HepG2 (cell line): ENCODE data around the gene LIPT1. TPM values are rescaled to one million over a fixed set of nuclear protein-coding genes. Genes with fewer than 3 reads are reported as not detected.

ENCODE experiments used
- CAMTA2 ChIP-seq: sonication (generic); formaldehyde crosslinking; IDR thresholded peaks from 2 replicates; pipeline ENCODE4 v1.4.0; 2020; ENCODE audit warnings: mild to moderate bottlenecking, missing genetic modification reagents, borderline replicate concordance
- DMAP1 ChIP-seq: IDR thresholded peaks from 2 replicates; pipeline ENCODE4 v1.6.1; 2016
- HNRNPK ChIP-seq: fragments of 200-400 bp; formaldehyde crosslinking; IDR thresholded peaks from 2 replicates; pipeline ENCODE4 v1.6.1; 2018; ENCODE audit warnings: low read length, low read depth, moderate library complexity, mild to moderate bottlenecking; ENCODE audit not compliant: poor library complexity, severe bottlenecking
- MAFG ChIP-seq: sonication (generic); formaldehyde crosslinking; IDR thresholded peaks from 2 replicates; pipeline ENCODE4 v1.5.1; 2020; ENCODE audit warnings: mild to moderate bottlenecking, missing genetic modification reagents
- PHF5A ChIP-seq: IDR thresholded peaks from one replicate; pipeline ENCODE4 v1.6.1; 2018; ENCODE audit warnings: low read depth, missing genetic modification reagents; ENCODE audit not compliant: unreplicated experiment
- POLR2AphosphoS2 ChIP-seq: IDR thresholded peaks from 2 replicates; pipeline ENCODE4 v1.6.1; 2011; ENCODE audit warnings: low read depth, low read length, improper control_type of control experiment
- SOX5 ChIP-seq: IDR thresholded peaks from 2 replicates; pipeline ENCODE4 v1.6.1; 2016; ENCODE audit warnings: borderline replicate concordance
- THAP11 ChIP-seq: IDR thresholded peaks from 2 replicates; pipeline ENCODE4 v1.6.1; 2016; ENCODE audit warnings: missing biosample characterization, missing genetic modification reagents
- THAP7 ChIP-seq: sonication (generic); formaldehyde crosslinking; IDR thresholded peaks from 2 replicates; pipeline ENCODE4 v1.8.1; 2023; ENCODE audit warnings: mild to moderate bottlenecking, missing genetic modification reagents
- XRCC5 ChIP-seq: fragments of 200-400 bp; formaldehyde crosslinking; optimal IDR thresholded peaks from 2 replicates; pipeline ENCODE3; 2017; ENCODE audit warnings: mild to moderate bottlenecking, low read length
- YEATS4 ChIP-seq: sonication (generic); formaldehyde crosslinking; IDR thresholded peaks from 2 replicates; pipeline ENCODE4 v1.4.0; 2020; ENCODE audit warnings: missing genetic modification reagents, borderline replicate concordance
- ZBTB4 ChIP-seq: sonication (generic); formaldehyde crosslinking; IDR thresholded peaks from 2 replicates; pipeline ENCODE4 v1.4.0; 2020; ENCODE audit warnings: missing genetic modification reagents, mild to moderate bottlenecking, borderline replicate concordance
- ZFP37 ChIP-seq: sonication (generic); formaldehyde crosslinking; IDR thresholded peaks from 2 replicates; pipeline ENCODE4 v1.4.0; 2020; ENCODE audit warnings: missing genetic modification reagents, borderline replicate concordance
- ZNF136 ChIP-seq: sonication (generic); formaldehyde crosslinking; IDR thresholded peaks from 2 replicates; pipeline ENCODE4 v1.8.1; 2022; ENCODE audit warnings: low read depth, mild to moderate bottlenecking, moderate library complexity, missing genetic modification reagents
- ZNF652 ChIP-seq: IDR thresholded peaks from 2 replicates; pipeline ENCODE4 v1.6.1; 2016; ENCODE audit warnings: low read depth, borderline replicate concordance
- polyA plus RNA-seq, 8 experiments: library from polyadenylated mRNA; depleted of rRNA in 3 of 8; stranded (reverse) in 7 of 8; unstranded in 1 of 8; fragments of >200 nt; fragmentation: Illumina TruSeq in 4 of 8; extraction: Trizol in 4 of 8; gene quantifications; 2 replicates each; pipeline versions ENCODE4 v1.2.1 to v1.2.3, GENCODE V29; 2011 to 2016; ENCODE audit warnings: low read depth in 4 of 8, missing spikeins in 1 of 8, mixed read lengths in 1 of 8; ENCODE audit not compliant: insufficient read depth in 1 of 8
- total RNA-seq, 5 experiments: library from RNA; depleted of rRNA; stranded (reverse); fragments of >200 nt; fragmentation: Illumina TruSeq; extraction: Trizol; gene quantifications; 2 replicates each; pipeline ENCODE4 v1.2.3, GENCODE V29; 2016; ENCODE audit warnings: low read depth in 1 of 5
- TF ChIP-seq, protein P1 (sequence below): fragments of 450-650 bp; IDR thresholded peaks from 2 replicates; pipeline ENCODE4 v1.6.1; 2016
- TF ChIP-seq, protein P2 (sequence below), 2 experiments: sonication (generic) in 1 of 2; formaldehyde crosslinking in 1 of 2; IDR thresholded peaks; 2 replicates each; pipeline versions ENCODE4 v1.5.1 to v1.6.1; 2011 to 2020; ENCODE audit warnings: borderline replicate concordance in 1 of 2, low read depth in 1 of 2, low read length in 1 of 2, mild to moderate bottlenecking in 1 of 2, missing genetic modification reagents in 1 of 2, moderate library complexity in 1 of 2
- TF ChIP-seq, protein P3 (sequence below): sonication (generic); formaldehyde crosslinking; IDR thresholded peaks from 2 replicates; pipeline ENCODE4 v1.4.0; 2020; ENCODE audit warnings: low read depth, mild to moderate bottlenecking, missing genetic modification reagents

Gene LIPT1
- total and polyA plus RNA-seq, 2 of the 13 experiments (the other 11 are each of a cell fraction or from before 2014, with no cell fraction given), result 8.0 to 9.6 TPM

DNA sequence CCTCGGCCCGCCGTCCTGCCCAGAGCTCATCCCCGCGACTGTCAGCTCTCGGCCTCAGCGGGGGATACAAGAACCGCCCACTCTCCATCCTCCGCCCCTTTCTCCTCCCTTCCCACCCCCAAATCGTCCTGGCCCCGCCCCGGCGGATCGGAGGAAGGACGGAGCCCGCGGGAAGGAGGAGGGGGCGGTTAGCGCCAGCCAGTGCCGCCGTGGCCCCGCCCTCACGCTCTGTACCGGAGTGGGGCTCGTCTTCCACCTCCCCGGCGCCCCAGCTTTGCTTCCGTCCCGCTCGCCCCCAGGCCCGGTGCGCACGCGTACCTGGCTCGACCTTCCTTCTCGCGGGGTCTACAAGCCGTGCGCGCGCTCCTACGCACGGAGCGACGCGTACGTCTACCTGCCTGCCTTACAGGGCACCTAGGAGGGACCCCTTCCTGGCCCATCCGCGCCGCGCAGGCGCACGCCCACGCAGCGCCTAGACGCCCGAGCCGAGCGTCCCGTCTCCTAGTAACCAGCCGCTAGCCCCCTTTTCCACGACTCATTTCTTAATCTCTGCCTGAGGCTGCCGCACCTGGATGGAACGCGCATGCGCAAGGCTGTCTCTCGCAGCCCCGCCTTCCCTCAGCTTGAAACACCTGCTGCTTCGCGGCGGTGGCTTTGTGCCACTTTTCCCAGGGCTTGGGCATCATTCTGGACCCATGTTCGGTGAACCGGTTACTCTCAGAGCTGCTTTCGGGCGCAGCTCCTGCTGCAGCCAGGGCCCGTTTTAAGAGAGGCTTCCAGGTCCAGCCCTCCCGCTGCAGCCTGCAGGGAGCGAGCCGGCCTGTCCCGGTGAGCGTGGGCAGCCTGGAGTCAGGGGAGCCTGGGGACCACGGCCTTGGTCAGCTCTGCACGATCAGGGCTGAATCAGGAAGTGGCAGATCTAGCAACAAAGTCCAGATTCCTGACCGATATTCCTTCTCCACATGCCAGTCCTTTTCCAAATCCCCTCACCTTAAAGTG, 13.4 kb upstream of the LIPT1 start, which contains the start of gene C2orf15 (continued):
- TF ChIP-seq, protein P1, sequence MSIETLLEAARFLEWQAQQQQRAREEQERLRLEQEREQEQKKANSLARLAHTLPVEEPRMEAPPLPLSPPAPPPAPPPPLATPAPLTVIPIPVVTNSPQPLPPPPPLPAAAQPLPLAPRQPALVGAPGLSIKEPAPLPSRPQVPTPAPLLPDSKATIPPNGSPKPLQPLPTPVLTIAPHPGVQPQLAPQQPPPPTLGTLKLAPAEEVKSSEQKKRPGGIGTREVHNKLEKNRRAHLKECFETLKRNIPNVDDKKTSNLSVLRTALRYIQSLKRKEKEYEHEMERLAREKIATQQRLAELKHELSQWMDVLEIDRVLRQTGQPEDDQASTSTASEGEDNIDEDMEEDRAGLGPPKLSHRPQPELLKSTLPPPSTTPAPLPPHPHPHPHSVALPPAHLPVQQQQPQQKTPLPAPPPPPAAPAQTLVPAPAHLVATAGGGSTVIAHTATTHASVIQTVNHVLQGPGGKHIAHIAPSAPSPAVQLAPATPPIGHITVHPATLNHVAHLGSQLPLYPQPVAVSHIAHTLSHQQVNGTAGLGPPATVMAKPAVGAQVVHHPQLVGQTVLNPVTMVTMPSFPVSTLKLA, result peak; percentile 1; the same call in 1 of the 2 replicates
- TF ChIP-seq SOX5 (CRISPR knock-in tag) (peak; percentile 28; the same call in 1 of the 2 replicates), MAFG (CRISPR knock-in tag) (no peak), THAP7 (CRISPR knock-in tag) (peak; percentile 60; the same call in 1 of the 2 replicates), PHF5A (CRISPR knock-in tag) (peak; percentile 74), DMAP1 (CRISPR knock-in tag) (peak; percentile 86; the same call in 1 of the 2 replicates), POLR2AphosphoS2 (no peak), XRCC5 (peak; percentile 78), ZNF652 (CRISPR knock-in tag) (no peak), HNRNPK (peak; percentile 96), ZFP37 (CRISPR knock-in tag) (no peak), THAP11 (CRISPR knock-in tag) (peak; percentile 85), YEATS4 (CRISPR knock-in tag) (peak; percentile 88), ZNF136 (CRISPR knock-in tag) (no peak), CAMTA2 (CRISPR knock-in tag) (peak; percentile 99), ZBTB4 (CRISPR knock-in tag) (peak; percentile 53; the same call in 1 of the 2 replicates)
- TF ChIP-seq, protein P2, sequence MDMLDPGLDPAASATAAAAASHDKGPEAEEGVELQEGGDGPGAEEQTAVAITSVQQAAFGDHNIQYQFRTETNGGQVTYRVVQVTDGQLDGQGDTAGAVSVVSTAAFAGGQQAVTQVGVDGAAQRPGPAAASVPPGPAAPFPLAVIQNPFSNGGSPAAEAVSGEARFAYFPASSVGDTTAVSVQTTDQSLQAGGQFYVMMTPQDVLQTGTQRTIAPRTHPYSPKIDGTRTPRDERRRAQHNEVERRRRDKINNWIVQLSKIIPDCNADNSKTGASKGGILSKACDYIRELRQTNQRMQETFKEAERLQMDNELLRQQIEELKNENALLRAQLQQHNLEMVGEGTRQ (IDR thresholded peaks at IDR 0.05; ENCODE audit: low read depth, low read length), result no peak
- TF ChIP-seq, protein P2 (CRISPR knock-in tag; IDR thresholded peaks at IDR 0.05; ENCODE audit: borderline replicate concordance), result no peak; the same call in 1 of the 2 replicates
- TF ChIP-seq, protein P3, sequence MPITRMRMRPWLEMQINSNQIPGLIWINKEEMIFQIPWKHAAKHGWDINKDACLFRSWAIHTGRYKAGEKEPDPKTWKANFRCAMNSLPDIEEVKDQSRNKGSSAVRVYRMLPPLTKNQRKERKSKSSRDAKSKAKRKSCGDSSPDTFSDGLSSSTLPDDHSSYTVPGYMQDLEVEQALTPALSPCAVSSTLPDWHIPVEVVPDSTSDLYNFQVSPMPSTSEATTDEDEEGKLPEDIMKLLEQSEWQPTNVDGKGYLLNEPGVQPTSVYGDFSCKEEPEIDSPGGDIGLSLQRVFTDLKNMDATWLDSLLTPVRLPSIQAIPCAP (CRISPR knock-in tag), result peak; percentile 48; the same call in 1 of the 2 replicates
